KMS-11 (cell line): ENCODE data around the gene ASRGL1.
A peak's percentile ranks its signal among the peaks of the same experiment; 100 is the strongest.

ENCODE experiments used
- H2AFZ ChIP-seq: fragments of 200-600 bp; sonication (generic); 2 replicates; pipeline ENCODE4 v1.6.1; 2016; ENCODE audit warnings: antibody characterized with exemption, mixed run types, low read depth
- H3K27ac ChIP-seq: fragments of 200-600 bp; sonication (generic); 2 replicates; pipeline ENCODE4 v1.6.1; 2016; ENCODE audit warnings: mild to moderate bottlenecking, mixed run types
- H3K27me3 ChIP-seq: fragments of 200-600 bp; sonication (generic); 2 replicates; pipeline ENCODE4 v1.6.1; 2017; ENCODE audit warnings: mild to moderate bottlenecking, low read depth, mixed run types, moderate library complexity; ENCODE audit not compliant: insufficient read depth
- H3K36me3 ChIP-seq: fragments of 200-600 bp; sonication (generic); 2 replicates; pipeline ENCODE4 v1.6.1; 2017; ENCODE audit warnings: mild to moderate bottlenecking, mixed run types; ENCODE audit not compliant: insufficient read depth
- H3K4me1 ChIP-seq: fragments of 200-600 bp; sonication (generic); 2 replicates; pipeline ENCODE4 v1.6.1; 2016; ENCODE audit warnings: mild to moderate bottlenecking, low read depth, mixed run types; ENCODE audit not compliant: poor library complexity, severe bottlenecking
- H3K4me2 ChIP-seq: fragments of 200-600 bp; sonication (generic); 2 replicates; pipeline ENCODE4 v1.7.0; 2016; ENCODE audit warnings: mild to moderate bottlenecking, mixed run types
- H3K4me3 ChIP-seq: fragments of 200-600 bp; sonication (generic); IDR thresholded peaks from 2 replicates; pipeline ENCODE4 v1.6.1; 2017; ENCODE audit warnings: low read depth, low read length, mixed read lengths; ENCODE audit not compliant: insufficient read depth
- H3K79me2 ChIP-seq: fragments of 200-600 bp; sonication (generic); 2 replicates; pipeline ENCODE4 v1.6.1; 2016; ENCODE audit warnings: low read depth, mixed run types; ENCODE audit not compliant: insufficient read depth
- H3K9ac ChIP-seq: fragments of 200-600 bp; sonication (generic); 2 replicates; pipeline ENCODE4 v1.6.1; 2016; ENCODE audit warnings: mild to moderate bottlenecking, mixed run types
- H4K20me1 ChIP-seq: fragments of 200-600 bp; sonication (generic); 2 replicates; pipeline ENCODE4 v1.6.1; 2016; ENCODE audit warnings: mild to moderate bottlenecking, mixed run types; ENCODE audit not compliant: insufficient read depth
- CTCF ChIP-seq: fragments of 200-600 bp; sonication (generic); conservative IDR thresholded peaks from 2 replicates; pipeline ENCODE4 v1.6.1; 2017; ENCODE audit warnings: low read depth, mild to moderate bottlenecking, antibody characterized with exemption, low read length, moderate library complexity, mixed read lengths

ASRGL1 gene

GRCh38 chr11:62345861-62346260 is 8.6 kb downstream of the ASRGL1 start:
- no peak overlapping the region for H3K4me2 ChIP-seq
- H4K20me1 ChIP-seq: no peaks in the 10 kb centered on the region

DNA sequence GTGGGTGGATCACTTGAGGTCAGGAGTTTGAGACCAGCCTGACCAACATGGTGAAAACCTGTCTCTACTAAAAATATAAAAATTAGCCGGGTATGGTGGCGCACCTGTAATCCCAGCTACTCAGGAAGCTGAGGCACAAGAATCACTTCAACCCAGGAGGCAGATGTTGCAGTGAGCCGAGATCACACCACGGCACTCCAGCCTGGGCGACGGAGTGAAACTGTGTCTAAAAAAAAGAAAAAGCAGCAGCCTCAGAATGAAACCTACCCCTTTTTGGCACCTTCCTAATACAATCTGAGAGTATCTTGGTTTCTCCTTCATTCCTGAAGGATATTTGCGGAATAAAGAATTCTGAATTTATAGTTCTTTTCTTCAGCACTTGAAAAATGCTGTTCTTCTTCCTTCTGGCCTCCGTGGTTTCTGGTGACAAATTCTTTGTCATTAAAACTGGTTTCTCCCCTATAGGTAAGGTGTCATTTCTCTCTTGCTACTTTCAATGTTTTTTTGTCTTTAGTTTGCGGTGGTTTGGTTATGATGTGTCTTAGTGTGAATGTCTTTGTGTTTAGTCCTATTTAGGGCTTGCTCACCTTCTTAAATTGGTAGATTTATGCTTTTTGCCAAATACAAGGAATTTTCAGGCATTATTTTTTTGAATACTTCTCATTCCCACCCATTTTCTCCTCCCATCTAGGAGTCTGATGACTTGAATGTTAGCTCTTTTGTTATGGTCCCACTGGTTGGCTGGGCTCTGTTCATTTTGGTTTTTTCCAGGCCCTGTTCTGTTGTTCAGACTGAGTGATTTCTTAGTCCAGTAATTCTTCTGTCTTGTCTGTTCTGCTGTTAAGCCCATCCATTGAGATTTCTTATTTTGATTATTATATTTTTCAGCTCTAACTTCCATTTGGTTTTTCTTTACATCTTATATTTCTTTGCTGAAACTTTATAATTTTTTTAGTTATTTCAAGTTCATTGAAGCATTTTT is 15.4 kb downstream of the ASRGL1 start:
- no peaks in the 10 kb centered on the region for H3K36me3 ChIP-seq
- H3K79me2 ChIP-seq: no peaks in the 10 kb centered on the region
- TF ChIP-seq CTCF: no peak
- H2AFZ ChIP-seq: no peak overlapping the region
- peak overlapping the region; percentile 62 for H3K4me2 ChIP-seq
- H4K20me1 ChIP-seq: no peaks in the 10 kb centered on the region
- no peaks in the 10 kb centered on the region for H3K27me3 ChIP-seq
- H3K27ac ChIP-seq: peak overlapping the region; percentile 34; the same call in 1 of the 2 replicates
- H3K4me1 ChIP-seq: peaks cover 30% of the 10 kb centered on the region
- H3K4me3 ChIP-seq: no peak overlapping the region
- no peak overlapping the region; the same call in 1 of the 2 replicates for H3K9ac ChIP-seq

More at GRCh38 chr11:62345861-62346260, 8.6 kb downstream of the ASRGL1 start:
- no peak for TF ChIP-seq CTCF
- Histone ChIP-seq H3K4me3 (no peak overlapping the region), H3K9ac (no peak overlapping the region), H3K79me2 (no peaks in the 10 kb centered on the region), H2AFZ (no peak overlapping the region), H3K36me3 (no peaks in the 10 kb centered on the region), H3K27ac (no peak overlapping the region), H3K4me1 (no peaks in the 10 kb centered on the region), H3K27me3 (no peaks in the 10 kb centered on the region)

DNA sequence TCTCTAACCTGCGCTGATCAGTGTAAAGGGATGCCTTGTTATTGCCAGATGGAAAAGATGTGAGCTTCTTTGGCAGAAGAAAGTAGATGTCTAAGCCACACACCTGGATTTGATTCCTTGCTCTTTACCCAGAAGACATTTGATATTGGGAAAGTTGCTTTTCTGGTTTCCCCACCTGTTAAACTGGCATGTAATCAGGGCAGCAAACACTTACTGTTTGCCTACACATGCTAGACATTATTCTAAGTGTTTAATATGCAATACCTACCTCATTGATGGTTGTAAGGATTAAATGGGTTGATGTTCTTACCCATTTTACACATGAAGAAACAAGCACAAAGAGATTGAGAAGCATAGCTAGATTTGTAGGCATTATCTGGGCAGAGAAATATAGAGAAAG is 16.6 kb downstream of the ASRGL1 start:
- Histone ChIP-seq H3K27me3 (no peaks in the 10 kb centered on the region), H4K20me1 (no peaks in the 10 kb centered on the region), H3K9ac (no peak overlapping the region), H3K36me3 (no peaks in the 10 kb centered on the region), H3K27ac (no peak overlapping the region), H3K4me1 (peaks cover 30% of the 10 kb centered on the region), H3K79me2 (no peaks in the 10 kb centered on the region), H3K4me3 (no peak overlapping the region), H2AFZ (no peak overlapping the region), H3K4me2 (no peak overlapping the region)
- TF ChIP-seq CTCF: no peak

GRCh38 chr11:62358273-62358672 is 21.0 kb downstream of the ASRGL1 start:
- Histone ChIP-seq H3K4me2 (no peak overlapping the region), H3K79me2 (no peaks in the 10 kb centered on the region; the same call in 1 of the 2 replicates), H3K9ac (no peak overlapping the region), H3K27me3 (no peaks in the 10 kb centered on the region), H3K36me3 (no peaks in the 10 kb centered on the region), H4K20me1 (no peaks in the 10 kb centered on the region), H3K27ac (no peak overlapping the region), H3K4me3 (no peak overlapping the region), H3K4me1 (peaks cover 12% of the 10 kb centered on the region), H2AFZ (no peak overlapping the region)
- no peak for TF ChIP-seq CTCF
